GM18526 (cell line): Measurements from ENCODE around the gene PDCD5.

Experiments used
- POLR2A ChIP-seq: IDR thresholded peaks from 3 replicates; pipeline ENCODE4 v1.6.1; 2011; ENCODE audit not compliant: insufficient read length; ENCODE audit errors: extremely low read depth

The PDCD5 gene

DNA sequence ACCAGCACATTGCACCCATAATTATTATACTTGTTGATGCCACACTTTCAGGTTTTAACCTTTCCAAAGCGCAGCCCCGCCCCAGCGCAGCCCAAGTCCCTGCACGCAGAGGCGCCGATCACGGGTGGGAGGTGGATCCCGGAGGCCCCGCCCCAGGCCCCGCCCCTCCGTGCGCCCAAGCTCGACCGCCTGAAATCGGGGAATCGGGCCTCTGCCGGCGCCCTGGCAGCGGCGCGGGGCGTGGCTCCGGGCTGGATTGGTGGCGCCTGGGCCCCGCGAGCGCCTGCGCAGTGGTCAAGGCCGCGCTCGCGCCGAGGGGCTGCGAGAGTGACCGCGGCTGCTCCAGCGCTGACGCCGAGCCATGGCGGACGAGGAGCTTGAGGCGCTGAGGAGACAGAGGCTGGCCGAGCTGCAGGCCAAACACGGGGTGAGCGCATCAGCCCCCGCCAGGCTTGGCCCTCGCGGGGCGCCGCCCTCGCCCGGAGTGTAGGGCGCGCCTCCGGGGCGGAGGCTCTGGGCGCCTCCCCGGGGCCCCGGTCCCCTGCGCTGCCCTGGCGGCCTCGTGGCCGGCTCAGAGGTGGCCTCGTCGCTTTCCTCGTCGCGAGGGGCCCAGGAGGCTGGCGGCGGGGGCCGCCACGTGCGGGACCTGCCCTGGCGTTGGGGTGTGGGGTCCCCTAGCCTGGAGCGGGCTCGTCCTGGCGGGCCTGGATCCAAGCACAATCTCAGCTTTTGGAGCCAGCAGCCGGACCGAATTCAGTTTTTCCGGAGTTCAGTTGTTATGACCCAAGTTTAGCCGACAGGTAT, at the start of gene PDCD5:
Gene PDCD5 (plus strand): TSS at position 290 of the 804 bp plus-strand sequence. CDS start 72 bp downstream, at position 362.
- TF ChIP-seq POLR2A: peak; percentile 86

- TF ChIP-seq POLR2A: no peak
These were observed 48.8 kb upstream of the PDCD5 start for GRCh38 chr19:32532233-32532632.

- no peak for TF ChIP-seq POLR2A
These were observed 43.4 kb upstream of the PDCD5 start for GRCh38 chr19:32537580-32537979.

DNA sequence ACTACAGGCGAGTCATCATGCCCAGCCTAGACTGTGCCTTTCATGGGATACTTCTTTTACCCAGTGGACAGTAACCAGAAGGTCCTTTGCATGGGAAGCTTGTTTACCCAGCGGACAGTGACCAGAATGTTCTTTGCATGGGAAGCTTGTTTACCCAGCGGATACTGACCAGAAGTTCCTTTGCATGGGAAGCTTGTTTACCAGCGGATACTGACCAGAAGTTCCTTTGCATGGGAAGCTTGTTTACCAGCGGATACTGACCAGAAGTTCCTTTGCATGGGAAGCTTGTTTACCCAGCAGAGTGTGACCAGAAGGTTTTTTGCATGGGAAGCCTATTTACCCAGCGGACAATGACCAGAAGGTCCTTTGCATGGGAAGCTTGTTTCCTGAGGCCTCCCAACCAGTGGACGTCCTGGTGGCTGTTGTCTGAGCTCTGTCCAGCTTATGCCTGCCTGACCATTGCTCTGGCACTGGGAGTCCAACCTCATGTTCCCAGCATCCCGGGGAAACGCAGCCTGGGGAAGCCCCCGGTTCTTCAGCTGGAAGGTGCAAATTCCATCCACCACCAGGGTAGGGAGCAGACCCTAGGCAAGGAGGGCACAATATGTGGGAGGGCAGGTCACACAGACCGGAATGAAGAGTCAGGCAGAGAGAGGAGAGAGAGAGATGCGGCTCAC, 41.6 kb upstream of the PDCD5 start:
- TF ChIP-seq POLR2A: no peak

DNA sequence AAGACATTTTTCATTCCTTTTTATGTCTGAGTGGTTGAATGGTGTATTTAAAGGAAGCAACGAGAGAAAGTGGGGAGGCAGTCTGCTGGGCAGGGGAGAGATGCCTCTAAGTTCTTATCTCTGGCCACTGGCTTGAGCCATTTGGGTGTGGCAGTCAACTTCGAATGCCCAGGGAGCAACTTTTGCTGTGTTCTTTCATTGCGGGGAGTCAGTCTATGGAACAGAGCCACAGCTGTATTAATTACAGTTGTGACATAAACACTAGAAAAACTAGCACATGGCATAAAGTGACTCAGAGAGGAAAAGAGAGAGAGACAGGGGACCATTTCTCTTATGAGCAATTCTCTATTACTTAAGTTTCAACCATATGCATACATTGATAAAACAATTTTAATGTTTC, 40.4 kb upstream of the PDCD5 start:
- no peak for TF ChIP-seq POLR2A

DNA sequence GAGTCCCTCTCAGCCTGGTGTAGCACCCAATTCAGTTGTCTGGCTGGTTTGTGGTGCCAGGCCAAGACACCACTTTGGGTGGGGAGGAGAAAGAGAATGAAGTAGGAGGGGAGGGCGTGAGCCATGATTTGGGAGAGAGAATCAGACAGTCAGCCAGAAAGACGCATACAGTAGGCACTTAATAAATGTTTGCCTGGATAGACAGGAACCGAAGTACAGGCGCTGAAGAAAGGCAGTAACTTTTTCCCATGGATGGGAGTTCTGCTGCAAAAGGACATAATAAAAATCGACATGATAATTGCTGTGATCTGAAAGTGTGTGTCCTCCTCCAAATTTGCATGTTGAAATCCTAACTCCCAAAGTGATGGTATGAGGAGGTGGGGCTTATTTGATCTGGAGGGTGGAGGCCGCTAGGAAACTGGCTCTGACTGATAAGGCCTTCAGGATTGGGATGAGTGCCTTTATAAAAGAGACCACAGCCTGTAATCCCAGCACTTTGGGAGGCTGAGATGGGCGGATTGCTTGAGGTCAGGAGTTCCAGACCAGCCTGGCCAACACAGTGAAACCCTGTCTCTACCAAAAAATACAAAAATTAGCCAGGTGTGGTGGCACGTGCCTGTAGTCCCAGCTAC, 38.4 kb upstream of the PDCD5 start:
- TF ChIP-seq POLR2A: no peak

- no peak for TF ChIP-seq POLR2A
These were observed 37.7 kb upstream of the PDCD5 start for GRCh38 chr19:32543115-32543900.

DNA sequence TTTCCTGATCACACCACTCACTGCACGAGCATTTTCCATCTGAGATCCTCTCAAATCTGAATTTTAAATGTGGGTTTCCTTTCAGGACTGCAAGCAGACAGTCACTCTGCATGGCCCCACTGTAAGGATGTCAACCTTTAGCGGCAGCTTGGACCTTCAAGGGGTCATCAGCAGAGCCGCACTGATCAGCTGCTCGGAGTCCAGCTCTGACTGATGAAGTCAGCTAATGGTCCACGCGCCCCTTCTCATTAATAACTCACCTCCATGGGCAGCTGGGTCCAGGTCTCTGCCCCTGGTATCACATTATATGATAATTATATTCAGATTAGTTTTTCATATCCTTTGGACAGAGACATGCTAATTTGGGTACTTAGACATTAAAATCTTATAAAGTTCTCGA, 36.1 kb upstream of the PDCD5 start:
- no peak for TF ChIP-seq POLR2A

- TF ChIP-seq POLR2A: no peak
These were observed 30.3 kb upstream of the PDCD5 start for GRCh38 chr19:32550666-32551065.

GRCh38 chr19:32555786-32556185, 25.2 kb upstream of the PDCD5 start:
- TF ChIP-seq POLR2A: no peak

GRCh38 chr19:32558607-32559228, 22.3 kb upstream of the PDCD5 start:
- TF ChIP-seq POLR2A: no peak

- no peak for TF ChIP-seq POLR2A
These were observed 17.2 kb upstream of the PDCD5 start for GRCh38 chr19:32563761-32564160.

GRCh38 chr19:32566246-32566830, 14.7 kb upstream of the PDCD5 start:
- no peak for TF ChIP-seq POLR2A

DNA sequence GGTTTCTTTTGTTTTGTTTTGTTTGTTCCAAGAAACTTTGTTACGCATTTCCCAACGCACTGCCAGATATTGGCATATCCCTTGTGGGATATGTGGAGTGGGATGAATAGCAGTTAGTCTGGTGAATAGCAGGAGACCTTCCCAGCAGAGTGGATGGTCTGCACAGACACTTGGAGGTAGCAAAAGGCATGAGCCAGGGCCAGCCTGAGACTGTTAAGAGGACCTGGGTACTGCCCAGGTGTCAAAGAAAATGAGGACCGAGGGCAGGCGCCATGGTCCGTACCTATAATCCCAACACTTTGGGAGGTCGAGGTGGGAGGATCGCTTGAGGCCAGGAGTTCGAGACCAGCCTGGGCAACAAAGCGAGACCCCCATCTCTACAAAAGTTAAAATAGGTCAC, 13.5 kb upstream of the PDCD5 start:
- TF ChIP-seq POLR2A: no peak

GRCh38 chr19:32570081-32570785, 10.8 kb upstream of the PDCD5 start:
- TF ChIP-seq POLR2A: no peak

DNA sequence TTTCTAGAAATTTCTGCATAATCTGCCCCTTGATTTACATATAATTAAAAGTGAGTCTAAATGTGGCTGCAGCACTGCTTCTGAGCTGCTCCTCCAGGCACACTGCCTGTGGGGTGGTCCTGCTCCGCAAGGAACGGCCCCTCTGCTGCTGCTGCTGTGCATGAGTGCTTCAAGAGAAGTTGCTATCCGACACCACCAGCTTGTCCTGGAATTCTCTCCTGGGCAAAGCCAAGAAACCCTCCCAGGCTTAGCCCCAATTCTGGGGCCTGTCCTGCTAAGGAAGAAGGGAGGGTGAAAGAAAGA, 7.5 kb upstream of the PDCD5 start:
- TF ChIP-seq POLR2A: no peak
